Measurements from ENCODE around the gene ANG.

GRCh38 chr14:20644520-20644919, 44.0 kb upstream of the ANG start:
- TF ChIP-seq POLR2A (IDR thresholded peaks at IDR 0.05), result no peak
- no peak for TF ChIP-seq CTCF (IDR thresholded peaks at IDR 0.05)

Data from esophagus squamous epithelium (tissue), 4 donors.